ENCODE measurements around the gene RALGAPA1. TPM values are rescaled to one million over a fixed set of nuclear protein-coding genes. Genes with fewer than 3 reads are reported as not detected.

RALGAPA1 gene
- total and polyA plus RNA-seq, 2 experiments from 2014 or later, result 21.9 to 27.3 TPM

DNA sequence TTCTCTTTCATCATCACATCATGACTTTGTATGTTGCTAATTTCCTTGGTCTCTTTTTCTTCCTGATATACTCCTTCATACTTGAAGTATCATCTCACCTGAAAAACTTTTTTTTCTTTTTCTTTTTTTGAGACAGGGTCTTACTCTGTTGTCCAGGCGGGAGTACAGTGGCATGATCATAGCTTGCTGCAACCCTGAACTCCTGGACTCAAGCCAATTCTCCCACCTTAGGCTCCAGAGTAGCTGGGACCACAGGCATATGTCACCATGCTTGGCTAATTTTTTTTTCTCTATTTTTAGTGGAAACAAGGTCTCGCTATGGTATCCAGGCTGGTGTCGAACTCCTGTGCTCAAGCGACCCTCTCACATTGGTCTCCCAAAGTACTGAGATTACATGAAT, 107.6 kb downstream of the RALGAPA1 start:
- H3K4me1 Mint-ChIP-seq, result peaks cover 13% of the 10 kb centered on the region; the same call in 2 of the 3 replicates
- no peak overlapping the region for H3K27ac ChIP-seq (ENCODE audit: low read depth)
- no peak overlapping the region for H3K4me3 Mint-ChIP-seq
- no peaks in the 10 kb centered on the region for H4K20me1 ChIP-seq (replicated peaks; ENCODE audit: insufficient read depth)
- no peaks in the 10 kb centered on the region for H3F3A ChIP-seq (replicated peaks; ENCODE audit: low read depth)
- H2AFZ ChIP-seq, result no peak overlapping the region
- DNase-seq (ENCODE audit: low spot score) (no peak), ATAC-seq (no peak)
- H3K36me3 ChIP-seq (ENCODE audit: insufficient read depth), result no peaks in the 10 kb centered on the region
- no peaks in the 10 kb centered on the region for H3K9me2 ChIP-seq (ENCODE audit: insufficient read depth)
- no peak overlapping the region for H3K27ac Mint-ChIP-seq
- no peak overlapping the region for H3K4me3 ChIP-seq
- H3K4me1 ChIP-seq (ENCODE audit: insufficient read depth), result peaks cover 10% of the 10 kb centered on the region; the same call in 1 of the 2 replicates
- no peaks in the 10 kb centered on the region for H3K79me2 ChIP-seq (replicated peaks; ENCODE audit: insufficient read depth)
- no peaks in the 10 kb centered on the region for H3K9me3 Mint-ChIP-seq
- no peak overlapping the region for H3K4me2 ChIP-seq
- TF ChIP-seq POLR2AphosphoS5 (IDR thresholded peaks at IDR 0.05; ENCODE audit: low read depth) (no peak), STAT1 (IDR thresholded peaks at IDR 0.05; ENCODE audit: unreplicated experiment) (no peak), ZNF331 (CRISPR knock-in tag; IDR thresholded peaks at IDR 0.05; ENCODE audit: low read depth) (no peak), ZNF114 (CRISPR knock-in tag; IDR thresholded peaks at IDR 0.05) (no peak), JUNB (IDR thresholded peaks at IDR 0.05; ENCODE audit: unreplicated experiment) (no peak), EZH2 (IDR thresholded peaks at IDR 0.05; ENCODE audit: low read depth, unreplicated experiment) (no peak), CREB1 (CRISPR knock-in tag; IDR thresholded peaks at IDR 0.05; ENCODE audit: low read depth) (no peak), EZH2phosphoT487 (IDR thresholded peaks at IDR 0.05; ENCODE audit: unreplicated experiment) (no peak), NANOG (IDR thresholded peaks at IDR 0.05; ENCODE audit: borderline replicate concordance) (no peak)
- TF ChIP-seq, protein P1, sequence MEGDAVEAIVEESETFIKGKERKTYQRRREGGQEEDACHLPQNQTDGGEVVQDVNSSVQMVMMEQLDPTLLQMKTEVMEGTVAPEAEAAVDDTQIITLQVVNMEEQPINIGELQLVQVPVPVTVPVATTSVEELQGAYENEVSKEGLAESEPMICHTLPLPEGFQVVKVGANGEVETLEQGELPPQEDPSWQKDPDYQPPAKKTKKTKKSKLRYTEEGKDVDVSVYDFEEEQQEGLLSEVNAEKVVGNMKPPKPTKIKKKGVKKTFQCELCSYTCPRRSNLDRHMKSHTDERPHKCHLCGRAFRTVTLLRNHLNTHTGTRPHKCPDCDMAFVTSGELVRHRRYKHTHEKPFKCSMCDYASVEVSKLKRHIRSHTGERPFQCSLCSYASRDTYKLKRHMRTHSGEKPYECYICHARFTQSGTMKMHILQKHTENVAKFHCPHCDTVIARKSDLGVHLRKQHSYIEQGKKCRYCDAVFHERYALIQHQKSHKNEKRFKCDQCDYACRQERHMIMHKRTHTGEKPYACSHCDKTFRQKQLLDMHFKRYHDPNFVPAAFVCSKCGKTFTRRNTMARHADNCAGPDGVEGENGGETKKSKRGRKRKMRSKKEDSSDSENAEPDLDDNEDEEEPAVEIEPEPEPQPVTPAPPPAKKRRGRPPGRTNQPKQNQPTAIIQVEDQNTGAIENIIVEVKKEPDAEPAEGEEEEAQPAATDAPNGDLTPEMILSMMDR (conservative IDR thresholded peaks at IDR 0.05; ENCODE audit: low read depth in 2 of 2), result no peak
- TF ChIP-seq, protein P2, sequence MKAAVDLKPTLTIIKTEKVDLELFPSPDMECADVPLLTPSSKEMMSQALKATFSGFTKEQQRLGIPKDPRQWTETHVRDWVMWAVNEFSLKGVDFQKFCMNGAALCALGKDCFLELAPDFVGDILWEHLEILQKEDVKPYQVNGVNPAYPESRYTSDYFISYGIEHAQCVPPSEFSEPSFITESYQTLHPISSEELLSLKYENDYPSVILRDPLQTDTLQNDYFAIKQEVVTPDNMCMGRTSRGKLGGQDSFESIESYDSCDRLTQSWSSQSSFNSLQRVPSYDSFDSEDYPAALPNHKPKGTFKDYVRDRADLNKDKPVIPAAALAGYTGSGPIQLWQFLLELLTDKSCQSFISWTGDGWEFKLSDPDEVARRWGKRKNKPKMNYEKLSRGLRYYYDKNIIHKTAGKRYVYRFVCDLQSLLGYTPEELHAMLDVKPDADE (IDR thresholded peaks at IDR 0.05), result no peak
- TF ChIP-seq, protein P3, sequence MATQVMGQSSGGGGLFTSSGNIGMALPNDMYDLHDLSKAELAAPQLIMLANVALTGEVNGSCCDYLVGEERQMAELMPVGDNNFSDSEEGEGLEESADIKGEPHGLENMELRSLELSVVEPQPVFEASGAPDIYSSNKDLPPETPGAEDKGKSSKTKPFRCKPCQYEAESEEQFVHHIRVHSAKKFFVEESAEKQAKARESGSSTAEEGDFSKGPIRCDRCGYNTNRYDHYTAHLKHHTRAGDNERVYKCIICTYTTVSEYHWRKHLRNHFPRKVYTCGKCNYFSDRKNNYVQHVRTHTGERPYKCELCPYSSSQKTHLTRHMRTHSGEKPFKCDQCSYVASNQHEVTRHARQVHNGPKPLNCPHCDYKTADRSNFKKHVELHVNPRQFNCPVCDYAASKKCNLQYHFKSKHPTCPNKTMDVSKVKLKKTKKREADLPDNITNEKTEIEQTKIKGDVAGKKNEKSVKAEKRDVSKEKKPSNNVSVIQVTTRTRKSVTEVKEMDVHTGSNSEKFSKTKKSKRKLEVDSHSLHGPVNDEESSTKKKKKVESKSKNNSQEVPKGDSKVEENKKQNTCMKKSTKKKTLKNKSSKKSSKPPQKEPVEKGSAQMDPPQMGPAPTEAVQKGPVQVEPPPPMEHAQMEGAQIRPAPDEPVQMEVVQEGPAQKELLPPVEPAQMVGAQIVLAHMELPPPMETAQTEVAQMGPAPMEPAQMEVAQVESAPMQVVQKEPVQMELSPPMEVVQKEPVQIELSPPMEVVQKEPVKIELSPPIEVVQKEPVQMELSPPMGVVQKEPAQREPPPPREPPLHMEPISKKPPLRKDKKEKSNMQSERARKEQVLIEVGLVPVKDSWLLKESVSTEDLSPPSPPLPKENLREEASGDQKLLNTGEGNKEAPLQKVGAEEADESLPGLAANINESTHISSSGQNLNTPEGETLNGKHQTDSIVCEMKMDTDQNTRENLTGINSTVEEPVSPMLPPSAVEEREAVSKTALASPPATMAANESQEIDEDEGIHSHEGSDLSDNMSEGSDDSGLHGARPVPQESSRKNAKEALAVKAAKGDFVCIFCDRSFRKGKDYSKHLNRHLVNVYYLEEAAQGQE (IDR thresholded peaks at IDR 0.05; ENCODE audit: unreplicated experiment), result no peak
- TF ChIP-seq, protein P4, sequence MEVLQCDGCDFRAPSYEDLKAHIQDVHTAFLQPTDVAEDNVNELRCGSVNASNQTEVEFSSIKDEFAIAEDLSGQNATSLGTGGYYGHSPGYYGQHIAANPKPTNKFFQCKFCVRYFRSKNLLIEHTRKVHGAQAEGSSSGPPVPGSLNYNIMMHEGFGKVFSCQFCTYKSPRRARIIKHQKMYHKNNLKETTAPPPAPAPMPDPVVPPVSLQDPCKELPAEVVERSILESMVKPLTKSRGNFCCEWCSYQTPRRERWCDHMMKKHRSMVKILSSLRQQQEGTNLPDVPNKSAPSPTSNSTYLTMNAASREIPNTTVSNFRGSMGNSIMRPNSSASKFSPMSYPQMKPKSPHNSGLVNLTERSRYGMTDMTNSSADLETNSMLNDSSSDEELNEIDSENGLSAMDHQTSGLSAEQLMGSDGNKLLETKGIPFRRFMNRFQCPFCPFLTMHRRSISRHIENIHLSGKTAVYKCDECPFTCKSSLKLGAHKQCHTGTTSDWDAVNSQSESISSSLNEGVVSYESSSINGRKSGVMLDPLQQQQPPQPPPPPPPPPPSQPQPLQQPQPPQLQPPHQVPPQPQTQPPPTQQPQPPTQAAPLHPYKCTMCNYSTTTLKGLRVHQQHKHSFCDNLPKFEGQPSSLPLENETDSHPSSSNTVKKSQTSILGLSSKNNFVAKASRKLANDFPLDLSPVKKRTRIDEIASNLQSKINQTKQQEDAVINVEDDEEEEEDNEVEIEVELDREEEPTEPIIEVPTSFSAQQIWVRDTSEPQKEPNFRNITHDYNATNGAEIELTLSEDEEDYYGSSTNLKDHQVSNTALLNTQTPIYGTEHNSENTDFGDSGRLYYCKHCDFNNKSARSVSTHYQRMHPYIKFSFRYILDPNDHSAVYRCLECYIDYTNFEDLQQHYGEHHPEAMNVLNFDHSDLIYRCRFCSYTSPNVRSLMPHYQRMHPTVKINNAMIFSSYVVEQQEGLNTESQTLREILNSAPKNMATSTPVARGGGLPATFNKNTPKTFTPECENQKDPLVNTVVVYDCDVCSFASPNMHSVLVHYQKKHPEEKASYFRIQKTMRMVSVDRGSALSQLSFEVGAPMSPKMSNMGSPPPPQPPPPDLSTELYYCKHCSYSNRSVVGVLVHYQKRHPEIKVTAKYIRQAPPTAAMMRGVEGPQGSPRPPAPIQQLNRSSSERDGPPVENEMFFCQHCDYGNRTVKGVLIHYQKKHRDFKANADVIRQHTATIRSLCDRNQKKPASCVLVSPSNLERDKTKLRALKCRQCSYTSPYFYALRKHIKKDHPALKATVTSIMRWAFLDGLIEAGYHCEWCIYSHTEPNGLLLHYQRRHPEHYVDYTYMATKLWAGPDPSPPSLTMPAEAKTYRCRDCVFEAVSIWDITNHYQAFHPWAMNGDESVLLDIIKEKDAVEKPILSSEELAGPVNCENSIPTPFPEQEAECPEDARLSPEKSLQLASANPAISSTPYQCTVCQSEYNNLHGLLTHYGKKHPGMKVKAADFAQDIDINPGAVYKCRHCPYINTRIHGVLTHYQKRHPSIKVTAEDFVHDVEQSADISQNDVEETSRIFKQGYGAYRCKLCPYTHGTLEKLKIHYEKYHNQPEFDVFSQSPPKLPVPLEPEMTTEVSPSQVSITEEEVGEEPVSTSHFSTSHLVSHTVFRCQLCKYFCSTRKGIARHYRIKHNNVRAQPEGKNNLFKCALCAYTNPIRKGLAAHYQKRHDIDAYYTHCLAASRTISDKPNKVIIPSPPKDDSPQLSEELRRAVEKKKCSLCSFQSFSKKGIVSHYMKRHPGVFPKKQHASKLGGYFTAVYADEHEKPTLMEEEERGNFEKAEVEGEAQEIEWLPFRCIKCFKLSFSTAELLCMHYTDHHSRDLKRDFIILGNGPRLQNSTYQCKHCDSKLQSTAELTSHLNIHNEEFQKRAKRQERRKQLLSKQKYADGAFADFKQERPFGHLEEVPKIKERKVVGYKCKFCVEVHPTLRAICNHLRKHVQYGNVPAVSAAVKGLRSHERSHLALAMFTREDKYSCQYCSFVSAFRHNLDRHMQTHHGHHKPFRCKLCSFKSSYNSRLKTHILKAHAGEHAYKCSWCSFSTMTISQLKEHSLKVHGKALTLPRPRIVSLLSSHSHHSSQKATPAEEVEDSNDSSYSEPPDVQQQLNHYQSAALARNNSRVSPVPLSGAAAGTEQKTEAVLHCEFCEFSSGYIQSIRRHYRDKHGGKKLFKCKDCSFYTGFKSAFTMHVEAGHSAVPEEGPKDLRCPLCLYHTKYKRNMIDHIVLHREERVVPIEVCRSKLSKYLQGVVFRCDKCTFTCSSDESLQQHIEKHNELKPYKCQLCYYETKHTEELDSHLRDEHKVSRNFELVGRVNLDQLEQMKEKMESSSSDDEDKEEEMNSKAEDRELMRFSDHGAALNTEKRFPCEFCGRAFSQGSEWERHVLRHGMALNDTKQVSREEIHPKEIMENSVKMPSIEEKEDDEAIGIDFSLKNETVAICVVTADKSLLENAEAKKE (CRISPR knock-in tag; IDR thresholded peaks at IDR 0.05), result no peak
- no peaks in the 10 kb centered on the region for H3K27me3 ChIP-seq (ENCODE audit: insufficient read depth)
- no peaks in the 10 kb centered on the region for H3K36me3 Mint-ChIP-seq (ENCODE audit: low read depth)
- H3K27me3 Mint-ChIP-seq (ENCODE audit: insufficient read depth, low read depth, poor library complexity), result no peaks in the 10 kb centered on the region

All from GM23338 (cell line).